NCI-H460 (cell line): ENCODE results near the gene RMND5A. TPM values are rescaled to one million over a fixed set of nuclear protein-coding genes. Genes with fewer than 3 reads are reported as not detected.

Experiments
- DNase-seq: peaks from one replicate; pipeline ENCODE4 v3.0.0-alpha.2; 2016; ENCODE audit warnings: low read depth; ENCODE audit errors: extremely low read depth
- total RNA-seq: library from RNA; depleted of rRNA; stranded (reverse); fragments of >200 nt; shearing (Covaris generic); gene quantifications from 2 replicates; pipeline ENCODE4 v1.2.3, GENCODE V29; 2014; rRNA removed

Gene RMND5A
- total RNA-seq, 1 experiment from 2014 or later: 59.2 TPM

GRCh38 chr2:86821842-86822241, 101.8 kb downstream of the RMND5A start:
- DNase-seq: no peak

- DNase-seq: no peak
These were observed 102.7 kb downstream of the RMND5A start for GRCh38 chr2:86822668-86823345.

- DNase-seq: no peak
These were observed 105.1 kb downstream of the RMND5A start for GRCh38 chr2:86825036-86825692.

- no peak for DNase-seq
These were observed 105.7 kb downstream of the RMND5A start for GRCh38 chr2:86825693-86826381.

GRCh38 chr2:86826951-86827350, 106.9 kb downstream of the RMND5A start:
- no peak for DNase-seq

Other genes with a start within 250 kb of the RMND5A start
- 55.4 and 56.4 TPM in 2 replicates for gene CHMP3, start 156.8 kb upstream of the RMND5A start, total RNA-seq
- 16.0 and 17.8 TPM in 2 replicates for gene RNF103, start 96.4 kb upstream of the RMND5A start, total RNA-seq
- 0.12 and 0.29 TPM in 2 replicates for gene CD8A, start 70.6 kb downstream of the RMND5A start, total RNA-seq
- gene CD8B, start 141.6 kb downstream of the RMND5A start, total RNA-seq: not detected in 2 replicates
- gene RGPD1, start 221.8 kb downstream of the RMND5A start, total RNA-seq: 0.40 and 0.84 TPM in 2 replicates